DMS 273 treated with DMSO at 0.1 percent for 48 hours (cell line): ENCODE measurements around the gene TPP1.
A peak's percentile ranks its signal among the peaks of the same experiment; 100 is the strongest.

ENCODE experiments used
- DNase-seq: peaks from one replicate; lab custom pipeline; 2025; lab: John Stamatoyannopoulos, UW

The TPP1 gene

GRCh38 chr11:6587360-6587953 lies 31.8 kb downstream of the TPP1 start:
- DNase-seq = no peak

- DNase-seq = no peak
These were observed 32.5 kb downstream of the TPP1 start for GRCh38 chr11:6586434-6587359.

GRCh38 chr11:6584528-6584927 lies 34.7 kb downstream of the TPP1 start:
- no peak for DNase-seq

- DNase-seq = no peak
These were observed 35.6 kb downstream of the TPP1 start for GRCh38 chr11:6583584-6583983.

- no peak for DNase-seq
These were observed 39.5 kb downstream of the TPP1 start for GRCh38 chr11:6579681-6580080.

GRCh38 chr11:6578134-6578533 lies 41.1 kb downstream of the TPP1 start:
- no peak for DNase-seq

GRCh38 chr11:6576471-6577373 lies 42.5 kb downstream of the TPP1 start:
- DNase-seq = no peak

GRCh38 chr11:6574816-6575715 lies 44.2 kb downstream of the TPP1 start:
- DNase-seq = no peak

GRCh38 chr11:6572215-6572614 lies 47.0 kb downstream of the TPP1 start:
- DNase-seq = no peak

GRCh38 chr11:6571434-6572008 lies 47.7 kb downstream of the TPP1 start:
- no peak for DNase-seq

- DNase-seq = no peak
These were observed 48.4 kb downstream of the TPP1 start for GRCh38 chr11:6570691-6571427.

- DNase-seq = no peak
These were observed 49.5 kb downstream of the TPP1 start for GRCh38 chr11:6569706-6570105.

- DNase-seq = peak; percentile 55
These were observed 50.9 kb downstream of the TPP1 start for GRCh38 chr11:6568191-6568918.

GRCh38 chr11:6567371-6567745 lies 51.9 kb downstream of the TPP1 start:
- no peak for DNase-seq

- no peak for DNase-seq
These were observed 52.4 kb downstream of the TPP1 start for GRCh38 chr11:6566704-6567370.

GRCh38 chr11:6565988-6566703 lies 53.1 kb downstream of the TPP1 start:
- no peak for DNase-seq

GRCh38 chr11:6565325-6565724 lies 53.9 kb downstream of the TPP1 start:
- DNase-seq = no peak

GRCh38 chr11:6563667-6564066 lies 55.6 kb downstream of the TPP1 start:
- no peak for DNase-seq
